ENCODE data around the gene CTSD.

Gene CTSD

DNA sequence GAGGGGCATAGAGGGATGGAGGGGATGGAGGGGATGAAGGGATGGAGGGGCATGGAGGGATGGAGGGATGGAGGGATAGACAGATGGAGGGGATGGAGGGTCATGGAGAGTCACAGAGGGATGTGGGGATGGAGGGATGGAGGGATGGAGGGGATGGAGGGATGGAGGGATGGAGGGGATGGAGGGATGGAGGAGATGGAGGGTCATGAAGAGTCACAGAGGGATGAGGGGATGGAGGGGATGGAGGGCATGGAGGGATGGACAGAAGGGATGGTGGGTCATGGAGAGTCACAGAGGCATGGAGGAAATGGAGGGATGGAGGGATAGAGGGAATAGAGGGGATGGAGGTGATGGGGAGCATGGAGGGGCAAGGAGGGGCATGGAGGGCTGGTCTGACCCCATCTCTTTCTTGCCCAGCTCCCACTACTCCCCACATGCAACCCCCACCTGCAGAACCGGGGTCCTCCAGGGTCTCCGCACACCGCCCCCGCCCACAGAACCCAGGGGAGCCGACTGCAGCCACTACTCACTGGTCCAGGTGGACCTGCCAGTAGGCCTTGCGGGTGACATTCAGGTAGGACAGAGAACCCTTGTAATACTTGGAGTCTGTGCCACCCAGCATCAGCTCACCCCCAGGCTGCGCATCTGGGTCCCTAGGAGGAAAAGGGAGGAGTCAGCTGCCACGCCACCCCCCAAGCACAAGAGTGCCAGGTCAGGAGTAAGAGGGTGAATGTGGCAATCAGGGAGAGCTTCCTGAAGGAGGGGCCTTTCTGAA, 9.2 kb downstream of the CTSD start:
- DNase-seq: no peak

DNA sequence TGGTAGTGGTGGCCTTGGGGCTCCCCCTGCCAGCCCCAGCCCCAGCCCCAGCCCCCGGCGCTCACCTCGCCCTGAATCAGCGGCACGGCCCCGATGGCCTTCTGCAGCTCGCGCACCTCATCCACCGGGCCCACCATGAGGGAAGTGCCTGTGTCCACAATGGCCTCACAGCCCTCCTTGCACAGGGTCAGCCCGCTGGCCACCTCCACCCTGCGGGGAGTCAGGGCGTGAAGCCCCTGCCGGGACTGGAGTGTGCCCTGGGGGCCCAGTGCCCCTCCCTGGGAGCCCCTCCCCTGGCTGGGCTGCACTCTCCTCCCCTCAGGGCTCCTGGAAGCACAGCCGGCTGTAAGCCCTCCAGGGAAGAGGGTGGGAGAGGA, 9.8 kb downstream of the CTSD start:
- no peak for DNase-seq

DNA sequence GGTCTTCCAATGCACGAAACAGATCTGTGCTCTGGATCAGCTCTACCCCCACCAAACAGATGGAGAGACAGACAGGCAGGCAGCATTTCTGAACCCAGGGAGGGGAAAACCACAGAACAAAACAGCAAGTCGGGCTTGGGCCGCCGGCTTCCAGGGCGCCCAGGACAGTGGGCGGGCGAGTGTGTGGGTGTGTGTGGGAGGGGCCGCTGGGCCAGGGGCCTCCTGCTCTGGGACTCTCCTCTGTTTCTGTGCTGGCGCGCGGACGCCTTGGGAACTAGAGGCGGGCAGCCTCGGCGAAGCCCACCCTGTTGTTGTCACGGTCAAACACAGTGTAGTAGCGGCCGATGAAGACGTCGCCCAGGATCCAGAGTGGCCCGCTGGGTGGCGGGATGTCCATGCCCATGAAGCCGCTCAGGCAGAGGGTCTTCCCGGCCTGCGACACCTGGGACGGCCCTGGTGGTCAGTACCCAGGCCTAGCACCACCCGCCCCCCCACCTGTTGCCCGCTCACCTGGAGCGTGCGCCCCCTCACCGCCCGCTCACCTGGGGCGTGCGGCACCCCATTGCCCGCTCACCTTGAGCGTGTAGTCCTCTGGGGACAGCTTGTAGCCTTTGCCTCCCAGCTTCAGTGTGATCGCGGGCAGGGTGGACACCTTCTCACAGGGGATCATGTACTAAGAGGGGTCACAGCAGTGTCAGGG, 10.3 kb downstream of the CTSD start:
- DNase-seq: no peak

DNA sequence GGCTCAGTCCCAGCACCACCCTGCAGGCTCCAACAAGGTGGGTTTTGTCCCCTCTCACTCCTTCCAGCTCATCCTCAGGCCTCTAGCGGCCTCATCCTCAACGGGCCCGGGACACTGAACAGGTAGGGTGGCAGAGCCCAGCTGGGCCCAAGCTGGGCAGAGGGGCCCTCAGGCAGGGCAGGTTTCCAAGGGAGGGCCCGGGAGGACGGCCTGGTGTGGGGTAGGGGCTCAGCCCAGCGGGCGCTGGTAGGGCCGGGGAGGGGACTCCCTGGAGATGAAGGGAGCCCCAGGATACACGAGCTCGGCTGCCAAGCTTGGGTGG, 10.9 kb downstream of the CTSD start:
- no peak for DNase-seq

DNA sequence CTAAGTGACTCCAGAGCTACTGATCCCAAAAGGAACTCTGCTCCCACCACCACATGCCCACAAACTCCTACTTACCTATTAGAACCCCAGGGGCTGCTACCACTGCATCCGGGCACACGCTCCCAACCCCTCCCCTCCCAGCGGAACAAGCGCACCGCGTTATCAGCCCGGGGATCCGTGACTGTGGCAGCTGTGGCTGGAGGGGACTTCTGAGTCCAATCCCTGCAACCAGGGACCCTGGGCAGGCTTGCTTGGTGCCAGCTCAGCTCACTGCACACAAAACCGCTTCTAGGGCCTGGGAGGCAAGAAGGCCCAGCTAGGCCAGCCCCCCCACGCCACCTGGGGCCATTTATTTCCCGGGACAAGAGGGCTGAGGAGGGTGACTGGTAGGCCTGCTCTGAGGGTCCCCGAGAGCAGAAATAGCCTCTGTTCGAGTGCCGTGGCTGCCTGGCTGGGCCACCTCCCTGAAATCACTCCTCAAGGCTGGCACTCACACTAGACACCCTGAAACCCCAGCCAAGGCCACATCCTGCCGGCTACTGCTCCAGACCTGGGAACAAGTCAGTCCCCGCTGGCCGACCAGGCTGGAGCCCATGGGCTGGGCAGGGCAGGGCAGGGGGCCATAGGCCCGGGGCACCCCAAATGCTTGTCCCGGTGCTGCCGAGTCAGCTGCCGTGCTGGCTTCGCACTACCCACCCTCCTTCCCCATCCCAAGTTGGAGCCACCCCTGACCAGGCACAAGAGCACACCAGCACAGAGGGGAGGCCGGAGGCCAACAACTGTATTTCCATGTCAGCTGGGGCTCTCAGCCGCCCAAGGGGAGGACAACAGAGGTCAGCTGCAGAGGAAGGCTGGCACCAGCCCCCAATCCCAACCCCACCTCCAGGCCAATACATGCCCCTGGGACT, 11.5 kb downstream of the CTSD start:
- no peak for DNase-seq

DNA sequence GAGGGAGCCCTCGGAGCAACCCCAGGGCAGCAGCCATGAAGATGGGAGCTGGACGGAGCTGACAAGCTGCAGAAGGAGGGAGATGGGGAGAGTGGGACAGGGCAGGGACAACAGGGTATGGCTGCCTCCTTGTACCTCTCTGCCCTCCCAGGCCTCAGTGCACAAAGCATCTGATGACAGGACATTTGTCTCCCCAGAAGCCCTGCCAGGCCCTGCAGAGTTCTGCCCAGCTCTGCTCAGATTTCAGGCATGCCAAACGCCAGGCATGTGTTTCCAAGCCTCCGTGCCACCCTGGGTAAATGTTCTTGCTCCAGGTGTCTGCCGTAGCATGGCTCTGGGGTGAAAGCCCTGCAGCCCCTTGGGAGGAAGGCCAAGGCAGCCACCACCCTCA, 12.2 kb downstream of the CTSD start:
- DNase-seq: no peak

DNA sequence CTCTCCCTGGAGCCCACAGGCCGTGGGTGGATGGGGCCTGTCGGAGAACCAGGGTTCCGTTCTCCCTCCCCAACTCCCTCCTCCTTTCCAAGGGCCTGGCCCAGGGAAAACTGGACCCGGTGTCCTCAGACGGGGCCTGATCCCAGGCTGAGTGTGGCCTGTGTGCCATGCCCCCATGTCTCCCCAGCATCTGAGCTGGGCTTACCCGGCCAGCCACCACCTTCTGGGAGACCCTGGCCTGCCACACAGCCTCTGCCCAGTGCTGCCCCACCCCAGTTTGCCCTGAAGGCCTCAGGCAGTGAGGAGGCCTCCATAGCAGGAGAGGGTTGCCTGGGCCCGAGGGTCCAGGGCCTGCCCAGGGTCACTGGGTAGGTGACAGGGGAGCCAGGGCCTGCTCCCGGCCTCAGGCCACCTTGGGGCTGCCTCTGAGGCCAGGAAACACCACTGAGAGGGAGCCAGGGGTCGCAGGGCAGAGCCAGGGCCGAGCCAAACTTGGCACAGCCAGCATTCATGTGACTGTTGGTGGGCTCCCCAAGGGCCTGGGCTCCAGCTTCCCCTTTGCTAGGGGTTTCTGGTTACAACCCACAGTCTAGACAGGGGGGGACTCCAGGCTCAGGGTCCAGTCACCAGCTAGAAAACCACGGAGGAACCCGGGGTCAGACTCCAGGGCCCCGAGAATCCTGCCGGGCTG, 12.7 kb downstream of the CTSD start:
- DNase-seq: no peak

DNA sequence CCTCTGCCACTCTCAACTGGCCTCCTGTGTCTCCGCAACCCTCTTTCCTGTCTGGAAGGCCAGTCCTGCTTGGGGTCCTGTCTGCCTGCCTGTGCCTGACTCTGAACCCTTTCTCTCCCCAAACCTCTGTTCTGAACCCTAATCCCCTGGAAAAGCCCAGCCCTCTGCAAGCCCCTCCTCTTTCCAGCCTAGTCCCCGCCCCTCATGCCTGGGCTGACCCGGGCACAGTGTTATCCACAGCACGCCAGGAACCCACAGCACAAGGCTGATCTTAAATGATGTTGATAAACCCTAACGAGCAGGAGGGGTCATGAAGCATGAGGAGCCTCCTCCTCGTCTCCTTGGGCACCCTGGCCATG, 13.3 kb downstream of the CTSD start, which contains the start of gene IFITM10:
Gene IFITM10, minus strand, starts transcription at position 115 of the 359 bp plus-strand sequence. CDS start 153 bp downstream, outside the sequence.
- DNase-seq: no peak

DNA sequence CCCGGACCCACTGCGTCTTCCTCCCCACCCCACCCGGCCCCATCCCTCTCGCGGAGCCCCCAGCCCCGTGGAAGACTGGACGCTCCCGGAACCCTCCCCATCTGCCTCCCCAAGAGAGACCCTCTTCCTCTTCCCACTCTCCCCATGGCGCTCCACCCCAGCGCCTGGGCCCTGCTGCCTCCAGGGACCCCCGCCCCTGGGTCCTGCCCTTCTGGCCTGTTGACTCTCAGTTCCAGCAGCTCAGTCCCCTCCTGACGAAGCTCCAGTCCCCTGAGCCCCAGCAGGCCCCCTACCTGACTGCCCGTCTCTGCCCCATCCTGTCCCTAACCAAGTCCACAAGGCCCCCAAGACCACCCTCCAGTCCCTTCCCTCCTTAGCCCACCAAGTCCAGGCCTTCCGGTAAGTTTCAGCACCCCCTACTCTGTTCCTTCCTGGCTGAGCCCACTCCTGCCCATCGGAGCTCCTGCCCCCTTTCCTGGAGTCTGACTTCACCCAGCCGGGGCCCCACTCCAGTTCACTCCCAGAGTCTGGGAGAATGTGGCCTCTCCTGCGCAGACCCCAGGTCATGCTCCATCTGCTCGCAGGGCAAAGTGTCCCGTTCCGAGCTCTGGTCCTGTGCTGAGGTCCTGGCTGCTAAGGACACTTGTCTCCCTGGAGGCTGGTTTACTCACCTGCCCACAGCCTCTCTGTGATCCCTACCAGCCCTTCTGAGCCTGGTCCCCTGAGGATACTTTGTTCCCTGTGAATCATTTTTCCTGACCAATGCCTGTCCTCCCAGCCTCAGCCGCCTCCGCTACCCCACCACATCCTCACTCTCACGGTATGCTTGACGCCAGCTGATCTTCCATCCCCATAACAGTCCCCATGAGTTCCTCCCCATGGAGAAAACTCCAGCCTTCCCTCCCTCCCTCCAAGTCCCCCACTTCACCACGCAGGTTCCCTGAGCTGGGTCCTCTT, 14.1 kb downstream of the CTSD start:
- no peak for DNase-seq

DNA sequence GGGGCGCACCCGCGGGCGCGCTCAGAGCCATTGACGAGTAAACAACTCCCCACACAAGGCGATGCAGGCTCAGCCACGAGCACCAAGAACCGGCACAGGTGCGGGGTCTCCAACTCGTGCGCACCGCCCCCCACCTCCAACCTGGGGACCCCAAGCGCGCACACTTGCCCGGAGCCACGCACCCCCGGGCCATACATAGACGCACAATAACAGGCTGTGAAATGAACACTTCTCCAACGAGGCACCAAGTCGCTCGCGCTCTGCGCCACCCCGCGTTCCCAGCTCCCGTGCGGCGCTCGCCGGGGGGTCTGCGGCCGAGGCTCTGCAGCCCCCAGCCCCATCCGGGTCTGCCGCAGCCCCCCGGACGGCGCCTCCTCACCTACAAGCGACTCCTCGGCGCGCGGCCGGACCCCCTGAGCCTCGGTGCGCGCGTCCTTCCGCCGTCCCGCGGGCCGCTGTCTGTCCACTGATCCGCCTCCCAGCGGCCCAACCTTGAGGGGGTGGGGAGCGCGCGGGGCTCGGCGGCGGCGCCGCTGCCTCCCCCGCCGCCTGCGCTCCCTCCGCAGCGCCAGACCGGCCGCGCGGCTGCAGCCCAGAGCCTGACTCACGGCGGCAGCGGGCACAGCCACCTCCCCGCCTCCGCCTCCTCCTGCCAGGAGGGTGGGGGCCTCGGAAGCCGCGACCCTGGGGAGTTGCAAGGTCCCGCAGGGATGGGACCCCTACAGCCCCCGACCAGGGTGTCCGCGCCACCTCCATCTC, 14.9 kb downstream of the CTSD start:
- no peak for DNase-seq

DNA sequence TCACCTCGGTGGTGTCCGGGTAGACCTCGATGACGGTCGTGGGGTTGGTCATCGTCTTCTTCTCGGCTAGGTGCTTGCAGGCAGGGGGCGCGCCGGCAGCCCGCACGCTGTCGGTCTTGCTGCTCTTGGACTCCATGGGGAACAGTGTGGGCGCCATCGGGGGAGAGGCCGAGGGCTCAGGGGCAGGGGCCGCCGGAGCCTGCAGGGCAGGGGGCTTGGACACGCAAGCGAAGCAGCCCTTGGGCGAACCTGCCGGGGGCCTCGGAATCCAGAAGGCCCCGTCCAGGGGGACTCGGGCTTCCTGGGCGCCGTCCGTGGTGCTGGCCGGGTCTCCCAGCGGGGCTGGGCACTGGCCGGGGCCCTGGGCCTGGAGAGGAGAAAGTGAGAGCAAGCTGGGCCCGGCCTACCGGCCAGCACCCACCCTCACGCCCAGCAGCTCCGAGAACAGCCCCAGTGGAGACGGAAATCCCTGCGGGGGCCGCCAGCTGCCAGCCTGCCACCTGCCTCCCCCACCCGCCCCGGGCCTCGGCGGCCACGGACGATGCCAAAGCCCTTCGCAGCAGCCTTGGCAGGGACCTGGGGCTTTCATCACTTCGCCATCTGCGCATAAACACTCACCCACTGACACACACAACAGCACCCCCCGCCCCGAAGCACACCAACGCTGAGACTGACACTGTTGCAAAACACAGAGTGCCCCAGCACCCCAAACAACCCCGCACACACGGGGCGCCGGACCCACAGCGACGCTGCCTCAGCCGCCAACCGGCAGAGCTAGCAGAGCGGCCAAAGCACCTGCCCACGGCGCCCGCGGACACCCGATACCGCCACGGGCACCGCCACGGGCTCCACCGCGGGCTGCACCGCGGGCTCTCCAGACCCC, 15.7 kb downstream of the CTSD start:
- DNase-seq: no peak

DNA sequence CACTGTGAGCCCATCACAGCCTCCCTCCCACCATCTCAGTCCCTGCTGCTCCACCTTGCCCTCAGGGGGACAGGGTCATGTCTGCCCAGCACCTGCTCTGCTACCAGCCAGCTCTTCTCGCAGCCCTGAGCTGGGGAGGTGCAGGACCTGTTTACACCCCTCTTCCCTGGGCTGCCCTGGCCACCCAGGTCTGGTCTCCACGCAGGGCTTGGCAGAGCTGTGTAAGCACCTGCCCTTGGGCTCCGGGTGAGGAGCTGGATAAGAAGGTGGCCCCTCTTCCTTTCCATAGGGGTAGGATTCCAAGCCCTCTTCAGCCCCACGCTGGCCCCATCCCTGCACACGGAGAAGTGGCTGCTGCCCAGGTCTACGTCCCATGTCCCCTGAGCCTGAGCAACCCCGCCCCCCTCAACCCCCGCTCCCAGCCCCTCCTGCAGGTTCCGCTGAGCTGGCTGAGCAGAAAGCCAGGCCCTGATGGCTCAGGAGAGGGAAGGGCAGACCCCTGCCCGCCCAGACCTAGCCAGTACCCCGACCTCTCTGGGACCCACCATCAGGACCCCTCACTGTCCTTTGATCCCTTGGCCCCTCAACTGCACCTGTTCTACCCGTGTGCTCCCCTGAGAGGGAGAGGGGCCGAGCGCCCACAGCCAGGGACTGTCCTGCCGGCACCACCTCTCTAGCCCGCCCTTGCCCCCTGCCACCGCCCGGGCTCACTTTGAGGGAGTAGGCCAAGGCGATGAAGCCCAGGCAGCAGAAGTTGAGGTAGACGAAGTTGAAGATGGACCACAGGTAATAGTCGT, 16.6 kb downstream of the CTSD start:
- DNase-seq: no peak

DNA sequence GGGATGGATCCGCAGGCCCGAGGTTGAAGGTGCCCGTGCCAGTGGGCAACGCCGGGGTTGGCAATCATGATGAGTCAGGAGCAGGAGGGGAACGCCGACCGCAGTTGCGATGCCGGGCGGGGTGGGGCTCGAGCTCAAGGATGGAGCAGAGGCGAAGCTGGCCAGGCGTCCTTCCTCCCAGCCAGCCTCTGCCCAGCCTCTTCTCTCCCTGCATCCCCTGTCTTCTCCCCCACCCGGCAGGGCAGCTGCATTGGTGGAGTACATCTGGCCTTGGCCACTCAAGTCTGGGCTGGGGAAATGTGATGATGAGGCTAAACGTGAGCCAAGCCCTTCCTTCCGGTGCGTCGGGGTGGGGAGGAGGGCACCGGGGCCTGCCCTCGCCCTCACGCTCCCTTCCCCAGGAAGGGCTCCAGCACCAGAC, 17.2 kb downstream of the CTSD start:
- DNase-seq: no peak

DNA sequence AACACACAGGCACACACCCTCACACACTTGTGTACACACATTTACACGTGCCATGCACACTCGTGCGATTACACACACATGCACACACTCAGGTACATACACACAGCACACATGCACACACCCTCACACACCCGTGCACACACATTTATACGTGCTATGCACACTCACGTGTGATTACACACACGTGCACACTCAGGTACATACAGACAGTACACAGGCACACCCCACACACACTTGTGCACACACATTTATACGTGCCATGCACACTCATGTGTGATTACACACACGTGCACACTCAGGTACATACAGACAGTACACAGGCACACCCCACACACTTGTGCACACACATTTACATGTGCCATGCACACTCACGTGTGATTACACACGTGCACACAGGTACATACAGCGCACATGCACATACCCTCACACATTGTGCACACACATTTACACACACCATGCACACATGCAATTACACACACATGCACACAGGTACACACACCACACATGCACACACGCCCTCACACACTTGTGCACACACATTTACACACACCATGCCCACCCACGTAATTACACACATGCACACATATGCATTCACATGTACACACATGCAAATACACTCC, 17.9 kb downstream of the CTSD start:
- no peak for DNase-seq

DNA sequence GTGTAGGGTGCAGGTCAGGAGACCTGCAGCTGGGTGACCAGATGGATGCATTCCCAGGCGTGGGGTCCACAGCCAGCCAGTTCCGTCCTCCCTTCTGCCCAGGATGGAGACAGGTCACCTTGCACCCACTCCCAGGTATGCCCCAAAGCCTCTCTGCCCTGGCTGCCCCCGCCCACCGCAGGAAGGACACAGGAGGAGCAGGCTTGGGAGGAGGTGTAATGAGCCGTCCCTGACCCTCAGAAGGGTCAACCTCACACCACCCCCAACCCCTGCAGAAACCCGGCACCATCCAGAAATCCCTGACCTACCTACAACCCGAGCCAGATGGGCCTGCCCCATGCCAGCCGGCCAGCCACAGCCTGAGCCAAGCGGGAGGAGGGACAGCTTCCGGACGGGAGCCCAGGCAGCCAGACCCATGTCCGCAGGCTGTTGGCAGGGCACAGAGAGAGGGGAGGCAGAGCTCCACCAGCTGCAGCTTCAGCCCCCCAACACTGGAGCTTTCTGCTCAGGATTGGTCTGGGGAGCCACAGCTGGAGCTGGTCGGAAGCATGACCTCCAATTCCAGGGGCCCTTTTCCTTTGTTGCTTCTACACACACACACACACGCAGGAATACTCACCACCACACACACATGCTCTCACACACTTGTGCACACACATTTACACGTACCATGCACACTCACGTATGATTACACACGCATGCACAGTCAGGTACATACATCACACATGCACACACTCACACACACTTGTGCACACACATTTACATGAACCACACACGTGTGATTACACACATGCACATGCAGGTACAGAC, 18.6 kb downstream of the CTSD start:
- DNase-seq: no peak

DNA sequence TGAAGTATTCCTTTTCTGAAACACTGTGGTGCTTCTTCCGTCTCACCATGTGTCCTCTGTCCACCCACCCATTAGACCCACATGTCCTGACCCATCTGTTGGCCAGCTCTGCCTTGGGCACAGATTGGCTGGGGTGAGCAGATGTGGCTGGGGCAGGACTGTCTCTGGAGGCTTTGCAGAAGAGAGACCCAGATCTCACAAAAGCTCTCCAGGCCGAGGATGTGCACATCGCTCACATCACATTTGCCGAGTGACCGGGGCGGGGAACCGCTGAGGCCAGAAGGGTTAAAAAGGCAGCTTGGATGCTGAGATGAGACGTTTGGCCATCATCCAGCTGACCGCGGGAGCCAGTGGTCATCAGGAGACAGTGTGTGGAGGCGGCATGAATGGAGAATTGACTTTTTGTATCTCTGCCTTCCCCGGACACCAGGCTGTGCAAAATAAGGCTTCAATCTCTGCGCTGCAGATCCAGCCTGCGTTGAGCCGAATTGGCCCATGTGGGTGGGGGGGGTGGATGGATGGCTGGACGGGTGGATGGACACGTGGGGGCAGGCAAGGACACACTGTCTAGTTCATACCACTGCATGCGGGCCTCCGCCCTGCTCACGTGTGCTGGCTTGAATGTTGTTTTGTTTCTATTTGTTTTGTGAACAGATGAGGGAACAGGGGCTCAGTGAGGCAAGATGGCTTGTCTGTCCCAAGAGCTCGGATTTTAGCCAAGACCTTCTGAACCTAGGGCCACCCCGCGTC, 19.4 kb downstream of the CTSD start:
- DNase-seq: no peak

DNA sequence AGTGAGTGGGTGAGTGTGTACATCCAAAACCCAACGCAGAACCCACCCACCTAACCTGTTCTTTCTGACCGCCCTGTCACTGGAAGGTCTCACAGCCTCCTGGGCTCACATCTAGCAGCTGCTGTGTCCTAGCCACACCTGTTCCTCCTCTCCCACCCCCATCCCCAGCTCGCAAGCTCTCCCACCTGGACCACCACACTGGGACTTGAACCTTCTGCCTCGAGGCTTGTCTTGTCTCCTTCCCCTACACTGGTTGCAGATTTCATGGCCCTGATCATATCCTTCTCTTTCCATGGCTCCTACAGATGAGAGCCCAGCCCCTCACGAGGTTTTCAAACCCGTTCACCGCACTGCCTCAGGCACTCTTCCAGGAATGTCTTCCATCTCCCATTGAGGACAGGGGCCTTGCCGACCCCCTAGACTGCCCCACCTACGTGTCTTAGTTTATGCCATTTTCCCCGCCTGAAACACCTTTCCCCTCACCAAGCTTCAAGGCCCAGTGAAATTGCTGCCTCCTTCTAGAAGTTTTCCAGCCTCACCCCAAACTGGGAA, 20.1 kb downstream of the CTSD start:
- DNase-seq: no peak

All from activated gamma-delta T cell (primary cell).